Suprapubic skin (tissue), 3 donors: ENCODE results near the gene C13orf46.

Source experiments
- EP300 ChIP-seq: sonication (generic); formaldehyde crosslinking; IDR thresholded peaks from one replicate; pipeline ENCODE4 v1.6.1; 2017; ENCODE audit warnings: antibody characterized with exemption
- POLR2A ChIP-seq, 2 donors: fragments of 450-650 bp; IDR thresholded peaks; one replicate each; pipeline ENCODE4 v1.6.1; 2017; ENCODE audit warnings: antibody characterized with exemption in 2 of 2, mild to moderate bottlenecking in 2 of 2, moderate library complexity in 2 of 2
- TF ChIP-seq, protein P1 (sequence below), 2 donors: fragments of 200-600 bp in 1 of 2; fragments of 450-650 bp in 1 of 2; sonication (generic) in 1 of 2; IDR thresholded peaks; one replicate each; pipeline ENCODE4 v1.5.1; 2016 to 2019; ENCODE audit warnings: antibody characterized with exemption in 2 of 2, mild to moderate bottlenecking in 1 of 2, moderate library complexity in 1 of 2

DNA sequence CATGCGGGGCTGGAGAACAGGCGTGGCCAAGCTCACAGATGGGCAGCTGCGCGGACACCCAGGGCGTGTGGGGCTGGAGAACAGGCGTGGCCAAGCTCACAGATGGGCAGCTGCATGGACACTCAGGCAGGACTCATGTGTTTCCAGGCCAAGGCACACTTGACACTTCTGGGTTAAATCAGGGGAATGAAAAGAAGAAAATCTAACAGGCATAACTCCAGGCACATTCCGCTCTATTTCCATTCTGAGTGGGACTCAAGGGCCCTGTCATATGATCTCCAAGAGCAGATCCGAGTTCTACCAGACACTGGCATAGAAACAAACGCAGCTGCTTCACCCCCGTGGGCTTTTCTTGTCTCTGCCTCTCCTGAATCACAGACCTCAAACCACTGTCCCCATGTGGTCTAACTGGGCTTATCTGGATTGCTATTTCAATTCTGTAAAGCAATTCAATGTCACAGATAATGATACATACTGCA lies 17.4 kb upstream of the C13orf46 start:
- TF ChIP-seq, protein P1, sequence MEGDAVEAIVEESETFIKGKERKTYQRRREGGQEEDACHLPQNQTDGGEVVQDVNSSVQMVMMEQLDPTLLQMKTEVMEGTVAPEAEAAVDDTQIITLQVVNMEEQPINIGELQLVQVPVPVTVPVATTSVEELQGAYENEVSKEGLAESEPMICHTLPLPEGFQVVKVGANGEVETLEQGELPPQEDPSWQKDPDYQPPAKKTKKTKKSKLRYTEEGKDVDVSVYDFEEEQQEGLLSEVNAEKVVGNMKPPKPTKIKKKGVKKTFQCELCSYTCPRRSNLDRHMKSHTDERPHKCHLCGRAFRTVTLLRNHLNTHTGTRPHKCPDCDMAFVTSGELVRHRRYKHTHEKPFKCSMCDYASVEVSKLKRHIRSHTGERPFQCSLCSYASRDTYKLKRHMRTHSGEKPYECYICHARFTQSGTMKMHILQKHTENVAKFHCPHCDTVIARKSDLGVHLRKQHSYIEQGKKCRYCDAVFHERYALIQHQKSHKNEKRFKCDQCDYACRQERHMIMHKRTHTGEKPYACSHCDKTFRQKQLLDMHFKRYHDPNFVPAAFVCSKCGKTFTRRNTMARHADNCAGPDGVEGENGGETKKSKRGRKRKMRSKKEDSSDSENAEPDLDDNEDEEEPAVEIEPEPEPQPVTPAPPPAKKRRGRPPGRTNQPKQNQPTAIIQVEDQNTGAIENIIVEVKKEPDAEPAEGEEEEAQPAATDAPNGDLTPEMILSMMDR (IDR thresholded peaks at IDR 0.05) = no peak
- TF ChIP-seq EP300 (no peak), POLR2A (IDR thresholded peaks at IDR 0.05) (no peak)
